ENCODE measurements around the gene GCNT2. TPM values are rescaled to one million over a fixed set of nuclear protein-coding genes. Genes with fewer than 3 reads are reported as not detected.

The GCNT2 gene
- total and polyA plus RNA-seq, 2 of the 8 experiments (the other 6 are each of a cell fraction or from before 2014, with no cell fraction given), result 19.3 to 52.5 TPM

GRCh38 chr6:10547809-10548208 lies 26.7 kb downstream of the GCNT2 start:
- H2BK15ac ChIP-seq (ENCODE audit: low read length), result no peak overlapping the region
- no peak overlapping the region for H3K23ac ChIP-seq (ENCODE audit: insufficient read length)
- no peaks in the 10 kb centered on the region for H4K20me1 ChIP-seq (replicated peaks in 1 of 2; ENCODE audit: control insufficient read depth in 1 of 2, insufficient read depth in 2 of 2, low read length in 2 of 2)
- H3K4me1 ChIP-seq (replicated peaks in 1 of 4; ENCODE audit: control insufficient read depth in 3 of 4, insufficient read depth in 4 of 4, low read length in 3 of 4), result peaks cover 0 to 3% (median 0%) of the 10 kb centered on the region in 4 experiments; a peak in 2 of 7 replicates
- H2BK5ac ChIP-seq (ENCODE audit: low read depth, low read length), result no peak overlapping the region
- no peak overlapping the region for H2AFZ ChIP-seq (ENCODE audit: low read length)
- no peak overlapping the region for H3K14ac ChIP-seq (ENCODE audit: insufficient read length)
- no peak overlapping the region for H2BK120ac ChIP-seq (replicated peaks; ENCODE audit: low read depth, low read length)
- no peaks in the 10 kb centered on the region for H3K79me1 ChIP-seq (ENCODE audit: low read depth, low read length)
- no peak overlapping the region for H3K27ac ChIP-seq (ENCODE audit: low read depth, low read length)
- H3K79me2 ChIP-seq (ENCODE audit: control insufficient read depth in 1 of 2, insufficient read depth in 2 of 2, low read length in 2 of 2), result no peaks in the 10 kb centered on the region
- no peak overlapping the region for H4K91ac ChIP-seq (replicated peaks; ENCODE audit: insufficient read length, low read length)
- no peak for DNase-seq (ENCODE audit: low read depth in 1 of 2, low spot score in 2 of 2)
- no peak overlapping the region for H3K4ac ChIP-seq (replicated peaks; ENCODE audit: insufficient read length, low read depth, low read length)
- no peak overlapping the region for H3K18ac ChIP-seq (ENCODE audit: extremely low read depth, low read length)
- H3K56ac ChIP-seq (replicated peaks; ENCODE audit: insufficient read length, low read depth, low read length), result no peak overlapping the region
- H3K4me3 ChIP-seq (ENCODE audit: extremely low read depth in 1 of 4, insufficient read depth in 2 of 4, low read depth in 3 of 4, low read length in 4 of 4), result no peak overlapping the region
- no peaks in the 10 kb centered on the region for H3K27me3 ChIP-seq (replicated peaks in 1 of 4; ENCODE audit: control insufficient read depth in 3 of 4, extremely low read depth in 1 of 4, insufficient read depth in 3 of 4, low read length in 3 of 4)
- no peak for FAIRE-seq
- H2BK12ac ChIP-seq (ENCODE audit: low read depth, low read length), result no peak overlapping the region
- H2BK20ac ChIP-seq (ENCODE audit: low read length), result no peak overlapping the region
- H3K9ac ChIP-seq (replicated peaks in 1 of 4; ENCODE audit: extremely low read depth in 1 of 4, low read depth in 3 of 4, low read length in 3 of 4), result no peak overlapping the region
- no peak overlapping the region for H3K4me2 ChIP-seq (ENCODE audit: insufficient read depth in 1 of 2, low read depth in 2 of 2, low read length in 2 of 2)
- CTCF ChIA-PET (ENCODE audit: partially characterized antibody), result interaction anchor here (0.7 to 2.3 kb wide), 7 partner anchors 8 to 84 kb away, joined by 3 to 8 read pairs (median 4); no protein-coding TSS in a partner anchor
- H4K5ac ChIP-seq (ENCODE audit: insufficient read length, low read depth, low read length), result no peak overlapping the region
- no peaks in the 10 kb centered on the region for H3K9me3 ChIP-seq (ENCODE audit: insufficient read depth in 2 of 2, low read depth in 1 of 2, low read length in 1 of 2)
- H4K8ac ChIP-seq (ENCODE audit: extremely low read depth, insufficient read depth, low read length), result no peak overlapping the region
- POLR2A ChIA-PET (ENCODE audit: partially characterized antibody), result interaction anchor here (0.7 to 1.2 kb wide), 4 partner anchors 12 to 42 kb away, joined by 3 read pairs; partner anchors contain the start of gene GCNT2
- H3K23me2 ChIP-seq (ENCODE audit: low read depth, low read length), result no peaks in the 10 kb centered on the region; the same call in 1 of the 2 replicates
- H2AK5ac ChIP-seq (ENCODE audit: low read depth, low read length), result peak overlapping the region; percentile 78; the same call in 1 of the 2 replicates
- H3K36me3 ChIP-seq (ENCODE audit: control insufficient read depth in 2 of 4, insufficient read depth in 4 of 4, low read length in 3 of 4), result no peaks in the 10 kb centered on the region
- TF ChIP-seq ATF3 (IDR thresholded peaks at IDR 0.05; ENCODE audit: insufficient read depth, low read depth, low read length) (no peak), SAP30 (IDR thresholded peaks at IDR 0.05; ENCODE audit: insufficient read depth, insufficient replicate concordance, low read length) (no peak), CBX8 (IDR thresholded peaks at IDR 0.05; ENCODE audit: borderline replicate concordance, low read depth, low read length) (no peak), MAFK (IDR thresholded peaks at IDR 0.05; ENCODE audit: low read depth, low read length) (no peak), YY1 (IDR thresholded peaks at IDR 0.05; ENCODE audit: low read depth, low read length) (no peak), KDM5A (IDR thresholded peaks at IDR 0.05; ENCODE audit: low read length) (no peak), POU5F1 (IDR thresholded peaks at IDR 0.05; ENCODE audit: low read depth, low read length) (no peak), ZNF274 (IDR thresholded peaks at IDR 0.05; ENCODE audit: borderline replicate concordance, extremely low read depth, low read length) (no peak), ATF2 (IDR thresholded peaks at IDR 0.05; ENCODE audit: low read length) (no peak), HDAC2 (IDR thresholded peaks at IDR 0.05; ENCODE audit: borderline replicate concordance in 1 of 2, low read depth in 2 of 2, low read length in 2 of 2) (no peak), SP1 (IDR thresholded peaks at IDR 0.05; ENCODE audit: low read depth, low read length) (no peak), SRF (IDR thresholded peaks at IDR 0.05; ENCODE audit: low read depth, low read length) (no peak), SUZ12 (IDR thresholded peaks at IDR 0.05; ENCODE audit: low read length) (no peak)
